GOT3 (cell line): Measurements from ENCODE around the gene TOMM20.

Source experiments
- DNase-seq: peaks from one replicate; lab custom pipeline; 2025; ENCODE audit warnings: mixed read lengths; lab: John Stamatoyannopoulos, UW

TOMM20 gene

GRCh38 chr1:235063068-235063765 lies 65.4 kb downstream of the TOMM20 start:
- DNase-seq: no peak

DNA sequence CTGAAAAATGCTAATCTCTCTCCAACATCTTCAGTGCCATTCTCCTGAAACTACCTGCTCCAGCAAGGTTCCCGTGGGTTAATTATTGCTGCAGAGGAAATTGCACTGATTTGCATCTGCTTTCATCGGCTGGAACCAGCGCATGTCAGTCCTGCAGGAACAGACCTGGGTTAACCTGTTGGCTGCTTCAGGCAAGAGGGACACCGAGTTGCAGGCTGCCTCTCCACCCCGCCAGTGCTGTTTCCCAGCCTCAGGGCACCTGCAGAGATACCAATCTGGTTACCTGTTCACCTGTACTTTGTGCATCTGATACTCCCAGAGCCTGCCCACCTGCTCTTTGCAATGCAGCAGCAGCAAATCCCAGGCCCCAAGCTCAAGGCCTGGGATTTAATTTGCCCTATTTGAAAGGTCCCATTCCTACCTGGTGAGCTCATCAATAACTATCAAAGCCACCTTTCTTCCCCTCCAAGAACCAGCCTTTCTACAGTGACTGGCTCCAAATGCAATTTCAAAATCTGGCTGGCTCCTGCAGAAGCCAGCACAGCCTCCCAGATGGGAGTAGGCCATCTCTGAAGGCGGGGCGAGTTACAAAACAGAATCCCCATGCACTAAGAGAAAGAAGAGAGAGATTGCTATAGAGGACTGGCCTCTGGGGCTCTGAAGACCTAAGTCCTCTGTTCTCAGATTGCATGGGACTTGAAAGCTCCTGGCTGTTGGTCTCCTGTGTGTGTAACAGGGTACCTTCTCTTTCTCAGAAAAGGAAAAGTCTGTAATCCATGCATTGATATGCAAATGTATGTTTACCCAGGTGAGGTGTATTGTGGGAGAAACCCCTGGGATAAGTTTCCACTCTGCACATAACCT lies 67.8 kb downstream of the TOMM20 start:
- no peak for DNase-seq
